OCI-LY1 (cell line): ENCODE data around the gene VPS41.

ENCODE experiments used
- H2AFZ ChIP-seq: fragments of 200-600 bp; sonication (generic), shearing (Covaris generic); 2 replicates; pipeline ENCODE4 v1.6.0; 2014; ENCODE audit warnings: antibody characterized with exemption, mild to moderate bottlenecking, low read length
- H3F3A ChIP-seq: fragments of 200-600 bp; sonication (generic), shearing (Covaris generic); 2 replicates; pipeline ENCODE4 v1.6.0; 2014; ENCODE audit warnings: mild to moderate bottlenecking, antibody characterized with exemption, low read length, moderate library complexity; ENCODE audit not compliant: insufficient read depth
- H3K27ac ChIP-seq: fragments of 200-600 bp; sonication (generic); 2 replicates; pipeline ENCODE4 v1.5.1; 2014; ENCODE audit warnings: low read length, mixed run types, mild to moderate bottlenecking, low read depth; ENCODE audit not compliant: poor library complexity, severe bottlenecking
- H3K27me3 ChIP-seq: fragments of 200-600 bp; sonication (generic); 2 replicates; pipeline ENCODE4 v1.6.0; 2014; ENCODE audit warnings: antibody characterized with exemption, mild to moderate bottlenecking, low read length, moderate library complexity; ENCODE audit not compliant: insufficient read depth
- H3K36me3 ChIP-seq: fragments of 200-600 bp; sonication (generic); 2 replicates; pipeline ENCODE4 v1.6.1; 2014; ENCODE audit warnings: mild to moderate bottlenecking, antibody characterized with exemption, low read length, moderate library complexity, mixed read lengths; ENCODE audit not compliant: insufficient read depth
- H3K4me1 ChIP-seq: fragments of 200-600 bp; sonication (generic); 2 replicates; pipeline ENCODE4 v1.5.1; 2014; ENCODE audit warnings: mild to moderate bottlenecking, low read length, moderate library complexity; ENCODE audit not compliant: insufficient read depth, severe bottlenecking
- H3K4me2 ChIP-seq: fragments of 200-600 bp; sonication (generic), shearing (Covaris generic); 2 replicates; pipeline ENCODE4 v1.6.1; 2014; ENCODE audit warnings: low read length
- H3K4me3 ChIP-seq: fragments of 200-600 bp; sonication (generic); 2 replicates; pipeline ENCODE4 v1.5.1; 2014; ENCODE audit warnings: low read length, low read depth, mild to moderate bottlenecking, mixed read lengths; ENCODE audit not compliant: poor library complexity, severe bottlenecking
- H3K79me2 ChIP-seq: fragments of 200-600 bp; shearing (Covaris generic); 2 replicates; pipeline ENCODE4 v1.6.1; 2016; ENCODE audit warnings: mixed run types, low read length, mixed read lengths; ENCODE audit not compliant: insufficient read depth
- H3K9ac ChIP-seq: fragments of 200-600 bp; sonication (generic), shearing (Covaris generic); 2 replicates; pipeline ENCODE4 v1.6.1; 2014; ENCODE audit warnings: mild to moderate bottlenecking, low read length, mixed read lengths
- H3K9me2 ChIP-seq: fragments of 200-600 bp; sonication (generic), shearing (Covaris generic); 2 replicates; pipeline ENCODE4 v1.6.1; 2014; ENCODE audit warnings: low read depth, mild to moderate bottlenecking, low read length, mixed read lengths
- H3K9me3 ChIP-seq: fragments of 200-600 bp; shearing (Covaris generic); 2 replicates; pipeline ENCODE4 v1.6.1; 2014; ENCODE audit warnings: low read length, mixed read lengths
- H4K20me1 ChIP-seq: fragments of 200-600 bp; sonication (generic), shearing (Covaris generic); 2 replicates; pipeline ENCODE4 v1.6.0; 2016; ENCODE audit warnings: mild to moderate bottlenecking, low read length; ENCODE audit not compliant: insufficient read depth
- CTCF ChIP-seq: fragments of 200-600 bp; sonication (generic), shearing (Covaris generic); IDR thresholded peaks from 2 replicates; pipeline ENCODE4 v1.5.1; 2017; ENCODE audit warnings: mild to moderate bottlenecking, antibody characterized with exemption, low read length, moderate library complexity, mixed read lengths
- EZH2 ChIP-seq: fragments of 200-600 bp; sonication (generic), shearing (Covaris generic); IDR thresholded peaks from 2 replicates; pipeline ENCODE4 v1.8.0; 2017; ENCODE audit warnings: borderline replicate concordance, mixed run types, mild to moderate bottlenecking, antibody characterized with exemption, low read length, moderate library complexity, mixed read lengths

Gene VPS41

GRCh38 chr7:38781991-38782390, 127.0 kb downstream of the VPS41 start:
- Histone ChIP-seq H3K9me2 (no peaks in the 10 kb centered on the region), H3K79me2 (no peaks in the 10 kb centered on the region), H3K9me3 (no peaks in the 10 kb centered on the region), H4K20me1 (no peaks in the 10 kb centered on the region), H2AFZ (no peak overlapping the region), H3K4me3 (no peak overlapping the region), H3K27me3 (no peaks in the 10 kb centered on the region), H3K27ac (no peak overlapping the region), H3K36me3 (peaks cover under 1% of the 10 kb centered on the region; the same call in 1 of the 2 replicates), H3K9ac (no peak overlapping the region), H3K4me1 (peaks cover 9% of the 10 kb centered on the region), H3K4me2 (no peak overlapping the region), H3F3A (no peaks in the 10 kb centered on the region)
- TF ChIP-seq EZH2: no peak
- no peak for TF ChIP-seq CTCF

DNA sequence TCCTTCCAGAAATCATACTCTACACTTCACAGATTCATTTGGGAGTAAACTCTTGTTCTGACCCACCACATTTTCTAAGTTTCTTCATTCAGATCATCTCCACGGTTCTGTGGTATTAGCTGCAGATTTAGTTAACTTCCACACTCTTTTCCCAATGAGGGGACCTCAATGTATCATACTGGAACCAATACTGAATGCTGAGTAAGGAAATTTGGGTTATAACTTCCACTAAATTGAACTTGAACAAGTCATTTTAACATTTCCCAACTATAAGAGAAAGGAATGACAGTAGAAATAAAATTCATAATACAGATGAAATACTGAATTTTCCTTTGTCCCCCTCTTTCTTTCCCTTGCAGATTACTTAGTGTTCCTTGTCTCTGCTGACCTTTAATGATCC, 131.4 kb downstream of the VPS41 start:
- no peaks in the 10 kb centered on the region for H3K9me2 ChIP-seq
- TF ChIP-seq EZH2 (no peak), CTCF (no peak)
- no peak overlapping the region for H3K4me2 ChIP-seq

DNA sequence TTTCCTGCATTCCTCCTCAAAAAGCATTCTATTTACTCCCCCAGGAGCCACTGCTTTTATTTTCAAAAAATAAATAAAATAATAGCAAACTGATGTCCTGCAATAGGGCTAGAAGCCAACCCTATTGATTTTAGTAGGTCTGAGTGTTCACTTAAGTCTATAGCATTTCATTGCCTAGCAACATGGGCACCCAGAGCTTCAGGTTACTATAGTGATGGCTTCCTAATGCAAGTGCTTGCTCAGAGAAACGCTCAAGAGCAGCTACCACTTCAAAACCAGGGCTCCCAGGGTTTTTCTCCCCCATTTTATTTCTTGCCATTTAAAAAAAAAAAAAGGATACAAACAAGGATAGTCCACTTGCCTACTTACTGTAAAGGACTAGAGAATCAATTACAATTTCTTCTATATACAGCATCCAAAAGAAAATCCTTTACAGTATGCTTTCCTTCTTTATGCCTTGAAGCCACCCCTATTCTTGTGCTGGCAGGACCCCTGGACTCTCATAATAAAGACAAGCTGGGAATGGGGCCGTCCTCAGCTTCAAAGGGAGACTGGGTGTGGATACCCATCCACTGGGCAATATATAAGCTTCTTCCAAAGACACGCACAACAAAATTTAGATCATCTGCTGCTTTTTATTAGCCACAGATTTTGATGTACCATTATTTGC, 133.3 kb downstream of the VPS41 start:
- Histone ChIP-seq H3K4me3 (no peak overlapping the region), H3K4me1 (no peaks in the 10 kb centered on the region), H3K79me2 (no peaks in the 10 kb centered on the region), H3K9me3 (no peaks in the 10 kb centered on the region), H4K20me1 (no peaks in the 10 kb centered on the region), H3K36me3 (peaks cover 21% of the 10 kb centered on the region; the same call in 1 of the 2 replicates), H3K27ac (no peak overlapping the region), H3K4me2 (no peak overlapping the region), H3K9ac (no peak overlapping the region), H3K9me2 (no peaks in the 10 kb centered on the region), H3K27me3 (no peaks in the 10 kb centered on the region), H3F3A (no peaks in the 10 kb centered on the region), H2AFZ (no peak overlapping the region)
- no peak for TF ChIP-seq EZH2
- TF ChIP-seq CTCF: no peak

More for the DNA sequence above, 131.4 kb downstream of the VPS41 start:
- no peaks in the 10 kb centered on the region for H3F3A ChIP-seq
- peaks cover 5% of the 10 kb centered on the region; the same call in 1 of the 2 replicates for H3K36me3 ChIP-seq
- H2AFZ ChIP-seq: no peak overlapping the region
- no peak overlapping the region for H3K9ac ChIP-seq
- H3K4me3 ChIP-seq: no peak overlapping the region
- H3K27ac ChIP-seq: no peak overlapping the region
- no peaks in the 10 kb centered on the region for H3K79me2 ChIP-seq
- H3K27me3 ChIP-seq: no peaks in the 10 kb centered on the region
- H3K4me1 ChIP-seq: no peaks in the 10 kb centered on the region
- no peaks in the 10 kb centered on the region for H4K20me1 ChIP-seq
- no peaks in the 10 kb centered on the region for H3K9me3 ChIP-seq
